ENCODE data around the gene SOX6. TPM values are rescaled to one million over a fixed set of nuclear protein-coding genes. Genes with fewer than 3 reads are reported as not detected.
A peak's percentile ranks its signal among the peaks of the same experiment; 100 is the strongest.

Gene SOX6
- total RNA-seq, 6 experiments from 2014 or later, result 3.3 to 16.1 (median 7.8) TPM

GRCh38 chr11:16011396-16011795 lies 344.9 kb downstream of the SOX6 start:
- Histone ChIP-seq H3K27me3 (no peaks in the 10 kb centered on the region), H3K27ac (no peak overlapping the region), H3K9me3 (no peaks in the 10 kb centered on the region), H3K4me1 (no peaks in the 10 kb centered on the region), H3K36me3 (no peaks in the 10 kb centered on the region), H3K4me3 (no peak overlapping the region)
- ATAC-seq (no peak), DNase-seq (no peak)
- intact Hi-C loops (cut with DNase I), result no loop called here
- TF ChIP-seq POLR2A (IDR thresholded peaks at IDR 0.05), result no peak
- no peak for TF ChIP-seq CTCF (IDR thresholded peaks at IDR 0.05)

- no peaks in the 10 kb centered on the region for H3K27me3 ChIP-seq
- TF ChIP-seq CTCF (IDR thresholded peaks at IDR 0.05) (no peak), POLR2A (IDR thresholded peaks at IDR 0.05) (no peak)
- H3K27ac ChIP-seq, result no peak overlapping the region
- H3K4me3 ChIP-seq, result no peak overlapping the region
- WGBS (ENCODE audit: insufficient coverage, low coverage, low lambda C conversion rate, missing lambda C conversion rate), result 76% methylated on average over 1 of the region's 1 CpG
- no peak for DNase-seq
- ATAC-seq, result no peak
- H3K9me3 ChIP-seq, result no peaks in the 10 kb centered on the region
- H3K4me1 ChIP-seq, result no peaks in the 10 kb centered on the region
- intact Hi-C loops (cut with DNase I), result no loop called here
- H3K36me3 ChIP-seq, result no peaks in the 10 kb centered on the region
Observed at GRCh38 chr11:16009021-16009420, 347.3 kb downstream of the SOX6 start.

GRCh38 chr11:16007514-16007913 lies 348.8 kb downstream of the SOX6 start:
- ATAC-seq (no peak), DNase-seq (no peak)
- no peaks in the 10 kb centered on the region for H3K27me3 ChIP-seq
- H3K9me3 ChIP-seq, result no peaks in the 10 kb centered on the region
- no peak overlapping the region for H3K27ac ChIP-seq
- H3K4me1 ChIP-seq, result no peaks in the 10 kb centered on the region
- no peak overlapping the region for H3K4me3 ChIP-seq
- no peak for TF ChIP-seq POLR2A (IDR thresholded peaks at IDR 0.05)
- no peak for TF ChIP-seq CTCF (IDR thresholded peaks at IDR 0.05)
- intact Hi-C loops (cut with DNase I), result no loop called here
- H3K36me3 ChIP-seq, result no peaks in the 10 kb centered on the region
- 81% methylated on average over 3 of the region's 3 CpGs for WGBS (ENCODE audit: insufficient coverage, low coverage, low lambda C conversion rate, missing lambda C conversion rate)

- Histone ChIP-seq H3K36me3 (no peaks in the 10 kb centered on the region), H3K27me3 (no peaks in the 10 kb centered on the region), H3K27ac (peak overlapping the region in 1 of 3 donors; percentile 24), H3K4me3 (no peak overlapping the region), H3K4me1 (peaks cover 0 to 7% (median 3%) of the 10 kb centered on the region in 4 donors), H3K9me3 (no peaks in the 10 kb centered on the region)
- DNase-seq (no peak), ATAC-seq (no peak)
- intact Hi-C loops (cut with DNase I), result no loop called here
- TF ChIP-seq POLR2A (IDR thresholded peaks at IDR 0.05), result no peak
- TF ChIP-seq CTCF (IDR thresholded peaks at IDR 0.05), result no peak
- 90% methylated on average over 1 of the region's 1 CpG for WGBS (ENCODE audit: insufficient coverage, low coverage, low lambda C conversion rate, missing lambda C conversion rate)
Observed at GRCh38 chr11:16002942-16003341, 353.4 kb downstream of the SOX6 start.

GRCh38 chr11:16001899-16002426 lies 354.4 kb downstream of the SOX6 start:
- Histone ChIP-seq H3K27me3 (no peaks in the 10 kb centered on the region), H3K4me1 (peaks cover 0 to 7% (median 3%) of the 10 kb centered on the region in 4 donors), H3K4me3 (no peak overlapping the region), H3K36me3 (no peaks in the 10 kb centered on the region), H3K9me3 (no peaks in the 10 kb centered on the region), H3K27ac (peak overlapping the region; percentile 6 to 24 (median 18))
- TF ChIP-seq POLR2A (IDR thresholded peaks at IDR 0.05), result no peak
- TF ChIP-seq CTCF (IDR thresholded peaks at IDR 0.05), result no peak
- intact Hi-C loops (cut with DNase I), result no loop called here
- DNase-seq (no peak), ATAC-seq (peak; percentile 50 to 79 (median 58))
- WGBS (ENCODE audit: insufficient coverage, low coverage, low lambda C conversion rate, missing lambda C conversion rate), result 27% methylated on average over 4 of the region's 4 CpGs

Data from right lobe of liver (tissue), 6 donors.